ENCODE results near the gene SF1. TPM values are rescaled to one million over a fixed set of nuclear protein-coding genes. Genes with fewer than 3 reads are reported as not detected.

The SF1 gene
- total and polyA plus RNA-seq, 10 donors = 54.2 to 585 (median 443) TPM

GRCh38 chr11:64750361-64751054 lies 27.8 kb downstream of the SF1 start:
- WGBS, 5 donors = 89 to 92% (median 91%) methylated on average over 13 of the region's 13 CpGs
- Histone ChIP-seq H3K4me3 (no peak overlapping the region), H3K27ac (peak overlapping the region in 1 of 8 donors; percentile 18), H3K36me3 (peaks cover 0 to 47% (median 0%) of the 10 kb centered on the region in 6 donors), H3K4me1 (peaks cover 6 to 72% (median 20%) of the 10 kb centered on the region in 6 donors), H3K27me3 (replicated peaks in 1 of 7) (no peaks in the 10 kb centered on the region), H3K9me3 (no peaks in the 10 kb centered on the region)
- TF ChIP-seq POLR2A (IDR thresholded peaks at IDR 0.05) = no peak
- peak in 1 of 11 experiments; percentile 12 for TF ChIP-seq CTCF (IDR thresholded peaks at IDR 0.05 in 8 of 11, conservative IDR thresholded peaks at IDR 0.05 in 3 of 11)
- peak; percentile 73 for DNase-seq
- intact Hi-C loops (cut with DNase I; ENCODE audit: low total_unique reads) = no loop called here

- peak overlapping the region in 7 of 8 donors; percentile 38 to 100 (median 97) for H3K27ac ChIP-seq
- H3K9me3 ChIP-seq = no peaks in the 10 kb centered on the region
- H3K36me3 ChIP-seq = peaks cover 0 to 32% (median 0%) of the 10 kb centered on the region in 6 donors
- H3K4me1 ChIP-seq = peaks cover 15 to 91% (median 39%) of the 10 kb centered on the region in 6 donors
- no peak for TF ChIP-seq POLR2AphosphoS5 (IDR thresholded peaks at IDR 0.05)
- TF ChIP-seq CTCF (IDR thresholded peaks at IDR 0.05 in 8 of 11, conservative IDR thresholded peaks at IDR 0.05 in 3 of 11) = no peak
- no peak for TF ChIP-seq POLR2A (IDR thresholded peaks at IDR 0.05)
- intact Hi-C loops (cut with DNase I; ENCODE audit: low total_unique reads) = no loop called here
- peak; percentile 69 for DNase-seq
- 84 to 89% (median 87%) methylated on average over 15 of the region's 15 CpGs for WGBS, 5 donors
- peaks cover 0 to 5% (median 0%) of the 10 kb centered on the region in 7 donors for H3K27me3 ChIP-seq (replicated peaks in 1 of 7)
- no peak overlapping the region for H3K4me3 ChIP-seq
These were observed 30.2 kb downstream of the SF1 start for GRCh38 chr11:64747961-64748665.

GRCh38 chr11:64746486-64746885 lies 31.9 kb downstream of the SF1 start:
- peaks cover 0 to 7% (median 0%) of the 10 kb centered on the region in 7 donors for H3K27me3 ChIP-seq (replicated peaks in 1 of 7)
- peaks cover 27 to 94% (median 51%) of the 10 kb centered on the region in 6 donors for H3K4me1 ChIP-seq
- H3K9me3 ChIP-seq = no peaks in the 10 kb centered on the region
- intact Hi-C loops (cut with DNase I; ENCODE audit: low total_unique reads) = no loop called here
- TF ChIP-seq POLR2A (IDR thresholded peaks at IDR 0.05) (no peak), CTCF (IDR thresholded peaks at IDR 0.05 in 8 of 11, conservative IDR thresholded peaks at IDR 0.05 in 3 of 11) (no peak), POLR2AphosphoS5 (IDR thresholded peaks at IDR 0.05) (no peak)
- DNase-seq = peak; percentile 84
- peaks cover 0 to 19% (median 0%) of the 10 kb centered on the region in 6 donors for H3K36me3 ChIP-seq
- H3K27ac ChIP-seq = peak overlapping the region; percentile 87 to 100 (median 96)
- H3K4me3 ChIP-seq = peak overlapping the region in 4 of 8 donors; percentile 57 to 96 (median 78)
- WGBS, 5 donors = 58 to 78% (median 69%) methylated on average over 5 to 10 of the region's 10 CpGs
